ENCODE measurements around the gene B3GALNT2. TPM values are rescaled to one million over a fixed set of nuclear protein-coding genes. Genes with fewer than 3 reads are reported as not detected.

The B3GALNT2 gene
- total and polyA plus RNA-seq, 7 donors, result 7.1 to 46.9 (median 27.0) TPM

GRCh38 chr1:235495030-235495429 is 9.2 kb downstream of the B3GALNT2 start:
- no peaks in the 10 kb centered on the region for H3K9me3 ChIP-seq
- no peak for TF ChIP-seq CTCF (IDR thresholded peaks at IDR 0.05)
- intact Hi-C loops (cut with DNase I), result no loop called here
- peaks cover 9 to 36% of the 10 kb centered on the region in 2 donors for H3K36me3 ChIP-seq (ENCODE audit: insufficient read depth in 1 of 2, low read depth in 1 of 2)
- H3K27ac ChIP-seq, result peak overlapping the region; percentile 68
- DNase-seq, result no peak
- H3K27me3 ChIP-seq (ENCODE audit: insufficient read depth in 3 of 3, low read length in 2 of 3), result no peaks in the 10 kb centered on the region
- ATAC-seq, result no peak
- no peak overlapping the region for H3K4me3 ChIP-seq
- peaks cover 42% of the 10 kb centered on the region for H3K4me1 ChIP-seq
- 93 to 95% (median 93%) methylated on average over 5 of the region's 5 CpGs for WGBS, 3 donors

- H3K36me3 ChIP-seq (ENCODE audit: insufficient read depth in 1 of 2, low read depth in 1 of 2), result peaks cover 9 to 37% of the 10 kb centered on the region in 2 donors
- peak overlapping the region; percentile 68 for H3K27ac ChIP-seq
- no peak for ATAC-seq
- H3K27me3 ChIP-seq (ENCODE audit: insufficient read depth in 3 of 3, low read length in 2 of 3), result no peaks in the 10 kb centered on the region
- H3K9me3 ChIP-seq, result no peaks in the 10 kb centered on the region
- no peak for TF ChIP-seq CTCF (IDR thresholded peaks at IDR 0.05)
- WGBS, 3 donors, result 86 to 93% (median 88%) methylated on average over 9 of the region's 9 CpGs
- intact Hi-C loops (cut with DNase I), result no loop called here
- DNase-seq, result no peak
- peaks cover 43% of the 10 kb centered on the region for H3K4me1 ChIP-seq
- H3K4me3 ChIP-seq, result no peak overlapping the region
Observed at GRCh38 chr1:235494531-235494930, 9.7 kb downstream of the B3GALNT2 start.

GRCh38 chr1:235491644-235492043 is 12.6 kb downstream of the B3GALNT2 start:
- Histone ChIP-seq H3K36me3 (ENCODE audit: insufficient read depth in 1 of 2, low read depth in 1 of 2) (peaks cover 9 to 61% of the 10 kb centered on the region in 2 donors), H3K4me1 (peaks cover 37% of the 10 kb centered on the region), H3K27me3 (ENCODE audit: insufficient read depth in 3 of 3, low read length in 2 of 3) (no peaks in the 10 kb centered on the region), H3K27ac (no peak overlapping the region), H3K4me3 (no peak overlapping the region), H3K9me3 (no peaks in the 10 kb centered on the region)
- DNase-seq, result no peak
- WGBS, 3 donors, result 48 to 71% (median 50%) methylated on average over 3 of the region's 3 CpGs
- TF ChIP-seq CTCF (IDR thresholded peaks at IDR 0.05), result no peak
- intact Hi-C loops (cut with DNase I), result no loop called here
- ATAC-seq, result peak in 2 of 4 donors; percentile 30 to 31

- no peaks in the 10 kb centered on the region for H3K27me3 ChIP-seq (ENCODE audit: insufficient read depth in 3 of 3, low read length in 2 of 3)
- H3K36me3 ChIP-seq (ENCODE audit: insufficient read depth in 1 of 2, low read depth in 1 of 2), result peaks cover 4 to 83% of the 10 kb centered on the region in 2 donors
- intact Hi-C loops (cut with DNase I), result no loop called here
- no peaks in the 10 kb centered on the region for H3K9me3 ChIP-seq
- no peak overlapping the region for H3K4me3 ChIP-seq
- no peak for TF ChIP-seq CTCF (IDR thresholded peaks at IDR 0.05)
- no peak overlapping the region for H3K27ac ChIP-seq
- ATAC-seq (peak in 2 of 4 donors; percentile 42 to 45), DNase-seq (no peak)
- H3K4me1 ChIP-seq, result peaks cover 6% of the 10 kb centered on the region
- WGBS, 3 donors, result 62 to 67% (median 67%) methylated on average over 5 of the region's 5 CpGs
Observed at GRCh38 chr1:235486321-235486720, 17.9 kb downstream of the B3GALNT2 start.

GRCh38 chr1:235485558-235485957 is 18.7 kb downstream of the B3GALNT2 start:
- Histone ChIP-seq H3K36me3 (ENCODE audit: insufficient read depth in 1 of 2, low read depth in 1 of 2) (peaks cover 4 to 86% of the 10 kb centered on the region in 2 donors), H3K27me3 (ENCODE audit: insufficient read depth in 3 of 3, low read length in 2 of 3) (no peaks in the 10 kb centered on the region), H3K27ac (peak overlapping the region; percentile 11), H3K4me3 (no peak overlapping the region), H3K4me1 (peaks cover 6% of the 10 kb centered on the region), H3K9me3 (no peaks in the 10 kb centered on the region)
- DNase-seq (no peak), ATAC-seq (no peak)
- WGBS, 3 donors, result 97 to 99% (median 98%) methylated on average over 2 of the region's 2 CpGs
- no peak for TF ChIP-seq CTCF (IDR thresholded peaks at IDR 0.05)
- intact Hi-C loops (cut with DNase I), result no loop called here
